ENCODE data around the gene EFCAB12.
"Not testable (repeated sequence)": the region's sequence is repeated elsewhere in the genome, so short reads cannot be mapped to it uniquely, and the experiment has no call there.

EFCAB12 gene

GRCh38 chr3:129416415-129416814, 12.0 kb downstream of the EFCAB12 start:
- TF ChIP-seq CTCF (IDR thresholded peaks at IDR 0.05) = no peak

GRCh38 chr3:129415830-129416229, 12.6 kb downstream of the EFCAB12 start:
- Histone ChIP-seq H2AFZ (no peak overlapping the region), H3K9me3 (ENCODE audit: control insufficient read depth, low read length) (no peaks in the 10 kb centered on the region), H3K4me1 (peaks cover 13% of the 10 kb centered on the region), H3K36me3 (ENCODE audit: control insufficient read depth, insufficient read depth, low read length) (no peaks in the 10 kb centered on the region), H3K4me2 (ENCODE audit: low read length) (no peak overlapping the region), H3K4me3 (ENCODE audit: low read depth, low read length) (no peak overlapping the region), H3K9ac (no peak overlapping the region), H3K79me2 (no peaks in the 10 kb centered on the region), H3K27me3 (ENCODE audit: control insufficient read depth, insufficient read depth, low read length) (no peaks in the 10 kb centered on the region), H3K27ac (no peak overlapping the region)
- TF ChIP-seq CTCF (IDR thresholded peaks at IDR 0.05) = no peak

More at GRCh38 chr3:129416415-129416814, 12.0 kb downstream of the EFCAB12 start:
- no peaks in the 10 kb centered on the region for H3K36me3 ChIP-seq (ENCODE audit: control insufficient read depth, insufficient read depth, low read length)
- no peak overlapping the region for H3K9ac ChIP-seq
- no peaks in the 10 kb centered on the region for H3K79me2 ChIP-seq
- H3K27ac ChIP-seq = no peak overlapping the region
- no peak overlapping the region for H2AFZ ChIP-seq
- H3K4me2 ChIP-seq (ENCODE audit: low read length) = no peak overlapping the region
- no peak overlapping the region for H3K4me3 ChIP-seq (ENCODE audit: low read depth, low read length)
- no peaks in the 10 kb centered on the region for H3K9me3 ChIP-seq (ENCODE audit: control insufficient read depth, low read length)
- no peaks in the 10 kb centered on the region for H3K27me3 ChIP-seq (ENCODE audit: control insufficient read depth, insufficient read depth, low read length)
- H3K4me1 ChIP-seq = peaks cover 13% of the 10 kb centered on the region

GRCh38 chr3:129415378-129415777, 13.1 kb downstream of the EFCAB12 start:
- Histone ChIP-seq H3K4me1 (peaks cover 13% of the 10 kb centered on the region), H3K27ac (no peak overlapping the region)

GRCh38 chr3:129413687-129414506, 14.5 kb downstream of the EFCAB12 start:
- Histone ChIP-seq H3K36me3 (ENCODE audit: control insufficient read depth, insufficient read depth, low read length) (no peaks in the 10 kb centered on the region), H3K79me2 (no peaks in the 10 kb centered on the region), H3K4me3 (ENCODE audit: low read depth, low read length) (no peak overlapping the region), H2AFZ (peak overlapping the region; percentile 63), H3K27ac (peak overlapping the region; percentile 52), H3K4me1 (peaks cover 13% of the 10 kb centered on the region), H3K27me3 (ENCODE audit: control insufficient read depth, insufficient read depth, low read length) (no peaks in the 10 kb centered on the region), H3K9ac (no peak overlapping the region), H3K4me2 (ENCODE audit: low read length) (peak overlapping the region; percentile 26), H3K9me3 (ENCODE audit: control insufficient read depth, low read length) (no peaks in the 10 kb centered on the region)
- TF ChIP-seq CTCF (IDR thresholded peaks at IDR 0.05) = no peak

More at GRCh38 chr3:129415378-129415777, 13.1 kb downstream of the EFCAB12 start:
- Histone ChIP-seq H3K27me3 (ENCODE audit: control insufficient read depth, insufficient read depth, low read length) (no peaks in the 10 kb centered on the region), H3K4me3 (ENCODE audit: low read depth, low read length) (no peak overlapping the region), H3K4me2 (ENCODE audit: low read length) (no peak overlapping the region), H3K36me3 (ENCODE audit: control insufficient read depth, insufficient read depth, low read length) (no peaks in the 10 kb centered on the region), H3K9ac (no peak overlapping the region), H3K79me2 (no peaks in the 10 kb centered on the region), H2AFZ (no peak overlapping the region), H3K9me3 (ENCODE audit: control insufficient read depth, low read length) (no peaks in the 10 kb centered on the region)
- TF ChIP-seq CTCF (IDR thresholded peaks at IDR 0.05) = no peak

- H3K27ac ChIP-seq = peak overlapping the region; percentile 52
- H3K79me2 ChIP-seq; H3K36me3 ChIP-seq (ENCODE audit: control insufficient read depth, insufficient read depth, low read length); H3K4me3 ChIP-seq (ENCODE audit: low read depth, low read length); H3K9ac ChIP-seq; H3K27me3 ChIP-seq (ENCODE audit: control insufficient read depth, insufficient read depth, low read length); H3K9me3 ChIP-seq (ENCODE audit: control insufficient read depth, low read length): not testable (repeated sequence)
- H3K4me2 ChIP-seq (ENCODE audit: low read length) = peak overlapping the region; percentile 26
- peaks cover 13% of the 10 kb centered on the region for H3K4me1 ChIP-seq
- peak overlapping the region; percentile 63 for H2AFZ ChIP-seq
These were observed 15.2 kb downstream of the EFCAB12 start for GRCh38 chr3:129413238-129413637.
